K562 (cell line): ENCODE data around the gene BOC. TPM values are rescaled to one million over a fixed set of nuclear protein-coding genes. Genes with fewer than 3 reads are reported as not detected.

Experiments
- ATAC-seq: fragments of 200-7000 bp; cut with Tn5 transposase; 3 replicates; pipeline ENCODE4 v1.9.1; 2020; ENCODE audit warnings: moderate library complexity
- BruUV-seq: library from RNA; stranded (reverse); fragments of 400-500 nt; replicated peaks from 2 replicates; lab custom pipeline; 2021; lab: Mats Ljungman, UMichigan
- CTCF ChIA-PET: fragments of 300-600 bp; formaldehyde crosslinking; extraction: SDS; loops from one replicate; lab custom pipeline; 2021; ENCODE audit warnings: low intra/inter-chr PET ratio; lab: Yijun Ruan, JAX
- POLR2A ChIA-PET: fragments of 300-600, 350-650 bp; sonication (Branson Sonifier 250); formaldehyde crosslinking; extraction: SDS; loops from one replicate; lab custom pipeline; 2021; ENCODE audit warnings: antibody characterized with exemption, inconsistent platforms; lab: Yijun Ruan, JAX
- DNase-seq, 4 experiments: peaks; one replicate each; pipeline versions ENCODE4 v3.0.0 to v3.0.0-alpha.2; 2011 to 2018; ENCODE audit warnings: low spot score in 3 of 4, mixed read lengths in 3 of 4; ENCODE audit errors: extremely low read depth in 1 of 4
- FAIRE-seq: peaks from 2 replicates; lab custom pipeline; 2011; peaks lifted over from hg19 to GRCh38; lab: Jason Lieb, UNC
- H2AFZ ChIP-seq: 2 replicates; pipeline ENCODE4 v1.6.0; 2011; ENCODE audit warnings: low read depth, low read length, control low read depth, inconsistent platforms
- H3K27ac ChIP-seq: fragments of 200-600 bp; 3 replicates; pipeline ENCODE4 v1.8.0; 2011; ENCODE audit warnings: low read depth, mild to moderate bottlenecking, control low read depth, inconsistent platforms, low read length, moderate library complexity, mixed read lengths; ENCODE audit errors: extremely low read depth
- H3K27me3 ChIP-seq, 2 experiments: fragments of 300-600 bp in 1 of 2; 2 replicates in 1 of 2; 3 replicates in 1 of 2; pipeline versions ENCODE4 v1.6.0 to v1.8.0; 2011; ENCODE audit warnings: inconsistent platforms in 2 of 2, low read length in 2 of 2, mild to moderate bottlenecking in 1 of 2, mixed read lengths in 1 of 2, moderate library complexity in 1 of 2; ENCODE audit not compliant: control insufficient read depth in 2 of 2, insufficient read depth in 2 of 2
- H3K36me3 ChIP-seq: fragments of 300-600 bp; 3 replicates; pipeline ENCODE4 v1.8.0; 2011; ENCODE audit warnings: mild to moderate bottlenecking, low read length, inconsistent platforms; ENCODE audit not compliant: control insufficient read depth, insufficient read depth
- H3K4me1 ChIP-seq, 2 experiments: fragments of 200-600 bp in 1 of 2; replicated peaks in 1 of 2; 2 replicates in 1 of 2; 3 replicates in 1 of 2; pipeline versions ENCODE4 v1.5.1 to v1.8.0; 2011; ENCODE audit warnings: inconsistent platforms in 2 of 2, low read length in 2 of 2, mild to moderate bottlenecking in 1 of 2, mixed read lengths in 1 of 2, moderate library complexity in 1 of 2; ENCODE audit not compliant: control insufficient read depth in 2 of 2, insufficient read depth in 2 of 2
- H3K4me2 ChIP-seq: 2 replicates; pipeline ENCODE4 v1.6.1; 2011; ENCODE audit warnings: low read length, control low read depth, inconsistent platforms, mixed read lengths; ENCODE audit not compliant: insufficient read depth
- H3K4me3 ChIP-seq: fragments of 200-600 bp; sonication (generic), shearing (Covaris generic); 2 replicates; pipeline ENCODE4 v1.5.1; 2016; ENCODE audit warnings: control low read depth, inconsistent platforms
- H3K79me2 ChIP-seq: fragments of 200-600 bp; 3 replicates; pipeline ENCODE4 v1.8.0; 2011; ENCODE audit warnings: low read length, inconsistent platforms; ENCODE audit not compliant: control insufficient read depth, insufficient read depth
- H3K9ac ChIP-seq, 2 experiments: 2 replicates each; pipeline versions ENCODE4 v1.6.0 to v1.6.1; 2011; ENCODE audit warnings: low read depth in 2 of 2, low read length in 2 of 2, control low read depth in 1 of 2, inconsistent platforms in 1 of 2, mild to moderate bottlenecking in 1 of 2, mixed read lengths in 1 of 2; ENCODE audit not compliant: insufficient read depth in 1 of 2
- H3K9me1 ChIP-seq: one replicate; pipeline ENCODE4 v1.6.0; 2011; ENCODE audit warnings: inconsistent platforms, mild to moderate bottlenecking, low read length, moderate library complexity; ENCODE audit not compliant: control insufficient read depth, insufficient read depth
- H3K9me3 ChIP-seq: replicated peaks from 2 replicates; pipeline ENCODE4 v1.5.1; 2011; ENCODE audit warnings: low read depth, low read length, inconsistent platforms; ENCODE audit not compliant: control insufficient read depth, insufficient read depth
- H4K20me1 ChIP-seq: replicated peaks from 2 replicates; pipeline ENCODE4 v1.6.1; 2011; ENCODE audit warnings: low read length, inconsistent platforms, mixed read lengths; ENCODE audit not compliant: control insufficient read depth, insufficient read depth
- BRD9 ChIP-seq: fragments of 450-650 bp; IDR thresholded peaks from 2 replicates; pipeline ENCODE4 v1.6.1; 2018; ENCODE audit warnings: low read depth; ENCODE audit not compliant: partially characterized antibody
- CBFA2T3 ChIP-seq: fragments of 450-650 bp; IDR thresholded peaks from 2 replicates; pipeline ENCODE4 v1.6.1; 2017
- MIER1 ChIP-seq: fragments of 450-650 bp; IDR thresholded peaks from 2 replicates; pipeline ENCODE4 v1.6.1; 2016; ENCODE audit warnings: antibody characterized with exemption, mild to moderate bottlenecking, low read depth
- NFRKB ChIP-seq: fragments of 450-650 bp; IDR thresholded peaks from 2 replicates; pipeline ENCODE4 v1.6.1; 2016; ENCODE audit warnings: low read depth
- SIRT6 ChIP-seq: IDR thresholded peaks from one replicate; pipeline ENCODE4 v1.6.1; 2012; ENCODE audit warnings: low read depth, mild to moderate bottlenecking, control low read depth, inconsistent platforms, low read length, moderate library complexity
- TBP ChIP-seq: optimal IDR thresholded peaks from 2 replicates; pipeline ENCODE3; 2011; ENCODE audit warnings: low read depth, low read length, improper control_type of control experiment
- WHSC1 ChIP-seq: IDR thresholded peaks from one replicate; pipeline ENCODE4 v1.6.1; 2012; ENCODE audit warnings: low read length, control low read depth, inconsistent platforms
- XRCC5 ChIP-seq: fragments of 200-400 bp; formaldehyde crosslinking; IDR thresholded peaks from 2 replicates; pipeline ENCODE4 v1.6.1; 2017; ENCODE audit warnings: low read depth, mild to moderate bottlenecking, low read length
- ZNF175 ChIP-seq: fragments of 200-800 bp; sonication (Bioruptor generic); IDR thresholded peaks from 2 replicates; pipeline ENCODE4 v1.6.1; 2016; ENCODE audit warnings: low read depth, mild to moderate bottlenecking, missing genetic modification characterization, missing compliant biosample characterization
- WGBS: fragments of 100-300 bp; shearing (Covaris generic); methylation state at CpG from one replicate; pipeline ENCODE4 v1.1.6; 2016; ENCODE audit warnings: low coverage, mixed read lengths; ENCODE audit not compliant: insufficient coverage; ENCODE audit errors: missing lambda C conversion rate; 5-methylcytosine and 5-hydroxymethylcytosine counted together
- in situ Hi-C: fragments of 300-500 bp; cut with MboI; formaldehyde crosslinking; loops from 4 replicates; pipeline ENCODE4 v1.15.0; 2018; ENCODE audit warnings: inconsistent platforms, mixed read lengths
- intact Hi-C: fragments of 100-400 bp; cut with micrococcal nuclease; formaldehyde crosslinking; loops from 2 replicates; pipeline ENCODE4 v1.14.2; 2022
- polyA plus RNA-seq, 8 experiments: library from polyadenylated mRNA; depleted of rRNA in 4 of 8; stranded (reverse) in 5 of 8; unstranded in 3 of 8; fragments of >200 nt; fragmentation: Nextera tagmentation in 2 of 8; fragmentation: Illumina TruSeq in 1 of 8; extraction: Ambion mirVana in 2 of 8; extraction: Trizol in 1 of 8; gene quantifications; 2 replicates each; pipeline versions ENCODE4 v1.2.1 to v1.2.3, GENCODE V29; 2011 to 2014; ENCODE audit warnings: inconsistent platforms in 1 of 8, missing spikeins in 1 of 8
- total RNA-seq, 7 experiments: library from RNA; depleted of rRNA in 6 of 7; stranded (reverse); fragments of >200 nt in 6 of 7; fragmentation: Illumina TruSeq in 2 of 7; extraction: Trizol in 2 of 7; gene quantifications; 2 replicates each; pipeline versions ENCODE4 v1.2.1 to v1.2.3, GENCODE V29; 2011 to 2021; ENCODE audit warnings: low replicate concordance in 1 of 7
- TF ChIP-seq, protein P1 (sequence below): fragments of 450-650 bp; formaldehyde crosslinking; conservative IDR thresholded peaks from 2 replicates; pipeline ENCODE4 v1.4.0; 2022; ENCODE audit warnings: mild to moderate bottlenecking, missing genetic modification characterization

BOC gene
- total and polyA plus RNA-seq, 9 of the 15 experiments (the other 6 are each of a cell fraction or from before 2014, with no cell fraction given) = not detected

DNA sequence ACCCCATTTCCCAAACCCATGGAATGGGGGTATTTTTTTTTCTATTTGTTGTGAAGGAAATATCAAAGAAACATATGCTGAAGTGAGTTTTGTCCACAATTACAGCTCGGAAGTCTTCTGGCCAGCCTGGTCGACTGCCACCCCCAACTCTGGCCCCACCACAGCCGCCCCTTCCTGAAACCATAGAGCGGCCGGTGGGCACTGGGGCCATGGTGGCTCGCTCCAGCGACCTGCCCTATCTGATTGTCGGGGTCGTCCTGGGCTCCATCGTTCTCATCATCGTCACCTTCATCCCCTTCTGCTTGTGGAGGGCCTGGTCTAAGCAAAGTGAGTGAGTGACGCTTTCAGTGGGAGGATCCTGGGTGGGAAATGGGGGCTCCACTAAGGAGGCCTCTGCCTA is 71.9 kb downstream of the BOC start:
- ATAC-seq = no peak
- BruUV-seq = no TSS peak

More for the DNA sequence above, 71.9 kb downstream of the BOC start:
- H3K4me2 ChIP-seq = no peak overlapping the region
- ChIA-PET POLR2A (interaction anchor here (1.5 kb wide), 1 partner anchor 27 kb away, joined by 4 read pairs; no protein-coding TSS in a partner anchor), CTCF (no interaction called here)
- no peak for DNase-seq
- no peak overlapping the region for H3K4me3 ChIP-seq
- peaks cover 0 to 9% of the 10 kb centered on the region in 2 experiments; a peak in 3 of 5 replicates for H3K4me1 ChIP-seq
- H4K20me1 ChIP-seq = no peaks in the 10 kb centered on the region
- 5% methylated on average over 11 of the region's 12 CpGs for WGBS
- peaks cover 7 to 48% of the 10 kb centered on the region in 2 experiments; a peak in 3 of 5 replicates for H3K27me3 ChIP-seq
- H3K27ac ChIP-seq = no peak overlapping the region
- in situ Hi-C loops = loop anchor here (25.0 kb wide), 2 partner anchors 546 to 696 kb away; no protein-coding TSS in a partner anchor
- H3K9me3 ChIP-seq = no peaks in the 10 kb centered on the region
- H3K9ac ChIP-seq = no peak overlapping the region
- no peak for TF ChIP-seq NFRKB
- no peak for TF ChIP-seq SIRT6
- no peak for TF ChIP-seq ZNF175
- TF ChIP-seq, protein P1, sequence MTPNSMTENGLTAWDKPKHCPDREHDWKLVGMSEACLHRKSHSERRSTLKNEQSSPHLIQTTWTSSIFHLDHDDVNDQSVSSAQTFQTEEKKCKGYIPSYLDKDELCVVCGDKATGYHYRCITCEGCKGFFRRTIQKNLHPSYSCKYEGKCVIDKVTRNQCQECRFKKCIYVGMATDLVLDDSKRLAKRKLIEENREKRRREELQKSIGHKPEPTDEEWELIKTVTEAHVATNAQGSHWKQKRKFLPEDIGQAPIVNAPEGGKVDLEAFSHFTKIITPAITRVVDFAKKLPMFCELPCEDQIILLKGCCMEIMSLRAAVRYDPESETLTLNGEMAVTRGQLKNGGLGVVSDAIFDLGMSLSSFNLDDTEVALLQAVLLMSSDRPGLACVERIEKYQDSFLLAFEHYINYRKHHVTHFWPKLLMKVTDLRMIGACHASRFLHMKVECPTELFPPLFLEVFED (CRISPR knock-in tag) = no peak
- TF ChIP-seq XRCC5 = no peak
- TF ChIP-seq WHSC1 = no peak
- no peak for TF ChIP-seq CBFA2T3
- TF ChIP-seq MIER1 = no peak
- no peak for TF ChIP-seq TBP
- TF ChIP-seq BRD9 = no peak
- no peaks in the 10 kb centered on the region for H3K79me2 ChIP-seq
- no peak overlapping the region for H2AFZ ChIP-seq
- no peaks in the 10 kb centered on the region for H3K36me3 ChIP-seq
- intact Hi-C loops = no loop called here
- FAIRE-seq = no peak
- no peaks in the 10 kb centered on the region for H3K9me1 ChIP-seq
